ENCODE measurements around the gene TLX1. TPM values are rescaled to one million over a fixed set of nuclear protein-coding genes. Genes with fewer than 3 reads are reported as not detected.

The TLX1 gene
- total RNA-seq, 1 donor from 2014 or later = not detected

GRCh38 chr10:101111547-101111946, 19.6 kb upstream of the TLX1 start:
- Histone ChIP-seq H3K36me3 (ENCODE audit: control insufficient read depth in 3 of 3, insufficient read depth in 3 of 3, low read length in 3 of 3) (no peaks in the 10 kb centered on the region), H3K9me3 (ENCODE audit: control insufficient read depth in 3 of 3, low read length in 3 of 3) (no peaks in the 10 kb centered on the region), H3K27me3 (ENCODE audit: control insufficient read depth in 3 of 3, insufficient read depth in 3 of 3, low read length in 3 of 3) (peaks cover 10 to 42% (median 38%) of the 10 kb centered on the region in 3 donors), H3K4me3 (ENCODE audit: low read length in 3 of 3) (no peak overlapping the region), H3K4me1 (ENCODE audit: control insufficient read depth in 3 of 3, insufficient read depth in 3 of 3, low read length in 3 of 3) (no peaks in the 10 kb centered on the region), H3K9ac (ENCODE audit: low read depth in 1 of 3, low read length in 3 of 3) (no peak overlapping the region), H3K27ac (ENCODE audit: low read depth, low read length) (no peak overlapping the region)

GRCh38 chr10:101112799-101113594, 18.1 kb upstream of the TLX1 start:
- Histone ChIP-seq H3K9ac (ENCODE audit: low read depth in 1 of 3, low read length in 3 of 3) (no peak overlapping the region), H3K9me3 (ENCODE audit: control insufficient read depth in 3 of 3, low read length in 3 of 3) (no peaks in the 10 kb centered on the region), H3K27ac (ENCODE audit: low read depth, low read length) (no peak overlapping the region), H3K27me3 (ENCODE audit: control insufficient read depth in 3 of 3, insufficient read depth in 3 of 3, low read length in 3 of 3) (peaks cover 5 to 42% (median 28%) of the 10 kb centered on the region in 3 donors), H3K36me3 (ENCODE audit: control insufficient read depth in 3 of 3, insufficient read depth in 3 of 3, low read length in 3 of 3) (no peaks in the 10 kb centered on the region), H3K4me1 (ENCODE audit: control insufficient read depth in 3 of 3, insufficient read depth in 3 of 3, low read length in 3 of 3) (no peaks in the 10 kb centered on the region), H3K4me3 (ENCODE audit: low read length in 3 of 3) (no peak overlapping the region)

GRCh38 chr10:101113890-101114403, 17.2 kb upstream of the TLX1 start:
- no peak overlapping the region for H3K4me3 ChIP-seq (ENCODE audit: low read length in 3 of 3)
- H3K4me1 ChIP-seq (ENCODE audit: control insufficient read depth in 3 of 3, insufficient read depth in 3 of 3, low read length in 3 of 3) = no peaks in the 10 kb centered on the region
- H3K9ac ChIP-seq (ENCODE audit: low read depth in 1 of 3, low read length in 3 of 3) = no peak overlapping the region
- no peaks in the 10 kb centered on the region for H3K36me3 ChIP-seq (ENCODE audit: control insufficient read depth in 3 of 3, insufficient read depth in 3 of 3, low read length in 3 of 3)
- no peaks in the 10 kb centered on the region for H3K9me3 ChIP-seq (ENCODE audit: control insufficient read depth in 3 of 3, low read length in 3 of 3)
- peaks cover 5 to 36% (median 28%) of the 10 kb centered on the region in 3 donors for H3K27me3 ChIP-seq (ENCODE audit: control insufficient read depth in 3 of 3, insufficient read depth in 3 of 3, low read length in 3 of 3)
- no peak overlapping the region for H3K27ac ChIP-seq (ENCODE audit: low read depth, low read length)

GRCh38 chr10:101114646-101115045, 16.5 kb upstream of the TLX1 start:
- H3K27ac ChIP-seq (ENCODE audit: low read depth, low read length) = no peak overlapping the region
- H3K4me1 ChIP-seq (ENCODE audit: control insufficient read depth in 3 of 3, insufficient read depth in 3 of 3, low read length in 3 of 3) = no peaks in the 10 kb centered on the region
- no peaks in the 10 kb centered on the region for H3K9me3 ChIP-seq (ENCODE audit: control insufficient read depth in 3 of 3, low read length in 3 of 3)
- H3K4me3 ChIP-seq (ENCODE audit: low read length in 3 of 3) = no peak overlapping the region
- H3K27me3 ChIP-seq (ENCODE audit: control insufficient read depth in 3 of 3, insufficient read depth in 3 of 3, low read length in 3 of 3) = peaks cover 9 to 39% (median 32%) of the 10 kb centered on the region in 3 donors
- H3K36me3 ChIP-seq (ENCODE audit: control insufficient read depth in 3 of 3, insufficient read depth in 3 of 3, low read length in 3 of 3) = no peaks in the 10 kb centered on the region
- no peak overlapping the region for H3K9ac ChIP-seq (ENCODE audit: low read depth in 1 of 3, low read length in 3 of 3)

- no peak overlapping the region for H3K9ac ChIP-seq (ENCODE audit: low read depth in 1 of 3, low read length in 3 of 3)
- peaks cover 9 to 11% (median 10%) of the 10 kb centered on the region in 3 donors for H3K4me1 ChIP-seq (ENCODE audit: control insufficient read depth in 3 of 3, insufficient read depth in 3 of 3, low read length in 3 of 3)
- H3K36me3 ChIP-seq (ENCODE audit: control insufficient read depth in 3 of 3, insufficient read depth in 3 of 3, low read length in 3 of 3) = no peaks in the 10 kb centered on the region
- no peak overlapping the region for H3K27ac ChIP-seq (ENCODE audit: low read depth, low read length)
- H3K27me3 ChIP-seq (ENCODE audit: control insufficient read depth in 3 of 3, insufficient read depth in 3 of 3, low read length in 3 of 3) = peaks cover 30 to 53% (median 46%) of the 10 kb centered on the region in 3 donors
- H3K9me3 ChIP-seq (ENCODE audit: control insufficient read depth in 3 of 3, low read length in 3 of 3) = no peaks in the 10 kb centered on the region
- H3K4me3 ChIP-seq (ENCODE audit: low read length in 3 of 3) = no peak overlapping the region
These were observed 14.3 kb upstream of the TLX1 start for GRCh38 chr10:101116754-101117153.

- Histone ChIP-seq H3K36me3 (ENCODE audit: control insufficient read depth in 3 of 3, insufficient read depth in 3 of 3, low read length in 3 of 3) (no peaks in the 10 kb centered on the region), H3K9me3 (ENCODE audit: control insufficient read depth in 3 of 3, low read length in 3 of 3) (no peaks in the 10 kb centered on the region), H3K27me3 (ENCODE audit: control insufficient read depth in 3 of 3, insufficient read depth in 3 of 3, low read length in 3 of 3) (peaks cover 37 to 59% (median 54%) of the 10 kb centered on the region in 3 donors), H3K4me1 (ENCODE audit: control insufficient read depth in 3 of 3, insufficient read depth in 3 of 3, low read length in 3 of 3) (peaks cover 11 to 15% (median 11%) of the 10 kb centered on the region in 3 donors), H3K4me3 (ENCODE audit: low read length in 3 of 3) (no peak overlapping the region), H3K27ac (ENCODE audit: low read depth, low read length) (no peak overlapping the region), H3K9ac (ENCODE audit: low read depth in 1 of 3, low read length in 3 of 3) (no peak overlapping the region)
These were observed 13.1 kb upstream of the TLX1 start for GRCh38 chr10:101118031-101118430.

- Histone ChIP-seq H3K4me3 (ENCODE audit: low read length in 3 of 3) (peak overlapping the region; percentile 64 to 82 (median 71)), H3K36me3 (ENCODE audit: control insufficient read depth in 3 of 3, insufficient read depth in 3 of 3, low read length in 3 of 3) (no peaks in the 10 kb centered on the region), H3K9ac (ENCODE audit: low read depth in 1 of 3, low read length in 3 of 3) (no peak overlapping the region), H3K27ac (ENCODE audit: low read depth, low read length) (no peak overlapping the region), H3K27me3 (ENCODE audit: control insufficient read depth in 3 of 3, insufficient read depth in 3 of 3, low read length in 3 of 3) (peaks cover 61 to 74% (median 62%) of the 10 kb centered on the region in 3 donors), H3K4me1 (ENCODE audit: control insufficient read depth in 3 of 3, insufficient read depth in 3 of 3, low read length in 3 of 3) (peaks cover 11 to 19% (median 16%) of the 10 kb centered on the region in 3 donors), H3K9me3 (ENCODE audit: control insufficient read depth in 3 of 3, low read length in 3 of 3) (no peaks in the 10 kb centered on the region)
These were observed 10.6 kb upstream of the TLX1 start for GRCh38 chr10:101120520-101120883.

- Histone ChIP-seq H3K27me3 (ENCODE audit: control insufficient read depth in 3 of 3, insufficient read depth in 3 of 3, low read length in 3 of 3) (peaks cover 65 to 77% (median 67%) of the 10 kb centered on the region in 3 donors), H3K9ac (ENCODE audit: low read depth in 1 of 3, low read length in 3 of 3) (peak overlapping the region; percentile 34 to 77 (median 63)), H3K27ac (ENCODE audit: low read depth, low read length) (no peak overlapping the region), H3K9me3 (ENCODE audit: control insufficient read depth in 3 of 3, low read length in 3 of 3) (no peaks in the 10 kb centered on the region), H3K4me3 (ENCODE audit: low read length in 3 of 3) (peak overlapping the region; percentile 64 to 82 (median 71)), H3K4me1 (ENCODE audit: control insufficient read depth in 3 of 3, insufficient read depth in 3 of 3, low read length in 3 of 3) (peaks cover 11 to 19% (median 16%) of the 10 kb centered on the region in 3 donors), H3K36me3 (ENCODE audit: control insufficient read depth in 3 of 3, insufficient read depth in 3 of 3, low read length in 3 of 3) (no peaks in the 10 kb centered on the region)
These were observed 10.0 kb upstream of the TLX1 start for GRCh38 chr10:101120884-101121653.

GRCh38 chr10:101121654-101122031, 9.5 kb upstream of the TLX1 start:
- H3K36me3 ChIP-seq (ENCODE audit: control insufficient read depth in 3 of 3, insufficient read depth in 3 of 3, low read length in 3 of 3) = no peaks in the 10 kb centered on the region
- H3K4me3 ChIP-seq (ENCODE audit: low read length in 3 of 3) = peak overlapping the region; percentile 64 to 82 (median 71)
- H3K9me3 ChIP-seq (ENCODE audit: control insufficient read depth in 3 of 3, low read length in 3 of 3) = no peaks in the 10 kb centered on the region
- peaks cover 69 to 78% (median 73%) of the 10 kb centered on the region in 3 donors for H3K27me3 ChIP-seq (ENCODE audit: control insufficient read depth in 3 of 3, insufficient read depth in 3 of 3, low read length in 3 of 3)
- H3K27ac ChIP-seq (ENCODE audit: low read depth, low read length) = no peak overlapping the region
- peaks cover 11 to 19% (median 16%) of the 10 kb centered on the region in 3 donors for H3K4me1 ChIP-seq (ENCODE audit: control insufficient read depth in 3 of 3, insufficient read depth in 3 of 3, low read length in 3 of 3)
- peak overlapping the region in 1 of 3 donors; percentile 77 for H3K9ac ChIP-seq (ENCODE audit: low read depth in 1 of 3, low read length in 3 of 3)

Measured in skeletal muscle tissue (tissue), 4 donors.